Measurements from ENCODE around the gene RNF144A. TPM values are rescaled to one million over a fixed set of nuclear protein-coding genes. Genes with fewer than 3 reads are reported as not detected.
"Not testable (repeated sequence)": the region's sequence is repeated elsewhere in the genome, so short reads cannot be mapped to it uniquely, and the experiment has no call there.

Gene RNF144A
- total RNA-seq, 1 experiment from 2014 or later: 13.0 TPM

GRCh38 chr2:7001395-7001794 is 84.2 kb downstream of the RNF144A start:
- DNase-seq (ENCODE audit: low read depth, low spot score); ATAC-seq; H3K36me3 ChIP-seq (ENCODE audit: control insufficient read depth in 1 of 2, insufficient read depth in 2 of 2, low read length in 2 of 2); BruUV-seq (replicated peaks); H3K27me3 ChIP-seq (ENCODE audit: insufficient read depth, low read length); H3K9me3 ChIP-seq (ENCODE audit: control insufficient read depth in 1 of 2, insufficient read depth in 1 of 2, low read depth in 1 of 2, low read length in 2 of 2); H2AFZ ChIP-seq (ENCODE audit: low read depth, low read length, poor library complexity, severe bottlenecking); H3K9me2 ChIP-seq (ENCODE audit: insufficient read depth); intact Hi-C loops (cut with micrococcal nuclease); H3K4me1 ChIP-seq (ENCODE audit: control insufficient read depth in 1 of 2, insufficient read depth in 2 of 2, low read length in 2 of 2); H3K79me2 ChIP-seq (ENCODE audit: insufficient read depth, low read length); H4K20me1 ChIP-seq (ENCODE audit: insufficient read depth); H3K4me2 ChIP-seq (ENCODE audit: low read length); H3K4me3 ChIP-seq (replicated peaks in 1 of 2; ENCODE audit: low read depth in 1 of 2, low read length in 2 of 2); CTCF ChIA-PET; RAD21 ChIA-PET (ENCODE audit: low non-redundant PET in 1 of 2, low total read pairs in 2 of 2, uncharacterized antibody in 2 of 2, unreplicated experiment in 2 of 2); POLR2A ChIA-PET; H3K27ac ChIP-seq (ENCODE audit: low read depth, low read length); H3K9ac ChIP-seq (ENCODE audit: low read length): not testable (repeated sequence)

- H3K9me2 ChIP-seq (ENCODE audit: insufficient read depth): no peaks in the 10 kb centered on the region
- H3K4me3 ChIP-seq (replicated peaks in 1 of 2; ENCODE audit: low read depth in 1 of 2, low read length in 2 of 2): no peak overlapping the region
- no peak for ATAC-seq
- H3K27me3 ChIP-seq (ENCODE audit: insufficient read depth, low read length): no peaks in the 10 kb centered on the region
- ChIA-PET POLR2A (no interaction called here), RAD21 (ENCODE audit: low non-redundant PET in 1 of 2, low total read pairs in 2 of 2, uncharacterized antibody in 2 of 2, unreplicated experiment in 2 of 2) (no interaction called here), CTCF (no interaction called here)
- DNase-seq (ENCODE audit: low read depth, low spot score): no peak
- TF ChIP-seq POLR2A (IDR thresholded peaks at IDR 0.05; ENCODE audit: borderline replicate concordance, extremely low read depth, insufficient read depth, insufficient read length) (no peak), SIN3A (IDR thresholded peaks at IDR 0.05; ENCODE audit: low read depth) (no peak)
- no peak overlapping the region for H3K9ac ChIP-seq (ENCODE audit: low read length)
- no peaks in the 10 kb centered on the region for H3K36me3 ChIP-seq (ENCODE audit: control insufficient read depth in 1 of 2, insufficient read depth in 2 of 2, low read length in 2 of 2)
- intact Hi-C loops (cut with micrococcal nuclease): no loop called here
- no peak overlapping the region for H3K27ac ChIP-seq (ENCODE audit: low read depth, low read length)
- no peaks in the 10 kb centered on the region for H3K79me2 ChIP-seq (ENCODE audit: insufficient read depth, low read length)
- no peaks in the 10 kb centered on the region for H4K20me1 ChIP-seq (ENCODE audit: insufficient read depth)
- H3K4me2 ChIP-seq (ENCODE audit: low read length): no peak overlapping the region
- BruUV-seq (replicated peaks): no TSS peak
- no peaks in the 10 kb centered on the region for H3K9me3 ChIP-seq (ENCODE audit: control insufficient read depth in 1 of 2, insufficient read depth in 1 of 2, low read depth in 1 of 2, low read length in 2 of 2)
- H3K4me1 ChIP-seq (ENCODE audit: control insufficient read depth in 1 of 2, insufficient read depth in 2 of 2, low read length in 2 of 2): no peaks in the 10 kb centered on the region
- no peak overlapping the region for H2AFZ ChIP-seq (ENCODE audit: low read depth, low read length, poor library complexity, severe bottlenecking)
Observed at GRCh38 chr2:7003895-7004294, 86.7 kb downstream of the RNF144A start.

GRCh38 chr2:7004636-7005035 is 87.4 kb downstream of the RNF144A start:
- Histone ChIP-seq H3K79me2 (ENCODE audit: insufficient read depth, low read length) (no peaks in the 10 kb centered on the region), H3K9ac (ENCODE audit: low read length) (no peak overlapping the region), H3K4me1 (ENCODE audit: control insufficient read depth in 1 of 2, insufficient read depth in 2 of 2, low read length in 2 of 2) (no peaks in the 10 kb centered on the region), H3K4me2 (ENCODE audit: low read length) (no peak overlapping the region), H2AFZ (ENCODE audit: low read depth, low read length, poor library complexity, severe bottlenecking) (no peak overlapping the region), H3K36me3 (ENCODE audit: control insufficient read depth in 1 of 2, insufficient read depth in 2 of 2, low read length in 2 of 2) (no peaks in the 10 kb centered on the region), H3K27ac (ENCODE audit: low read depth, low read length) (no peak overlapping the region), H3K9me2 (ENCODE audit: insufficient read depth) (no peaks in the 10 kb centered on the region), H3K9me3 (ENCODE audit: control insufficient read depth in 1 of 2, insufficient read depth in 1 of 2, low read depth in 1 of 2, low read length in 2 of 2) (no peaks in the 10 kb centered on the region), H4K20me1 (ENCODE audit: insufficient read depth) (no peaks in the 10 kb centered on the region), H3K27me3 (ENCODE audit: insufficient read depth, low read length) (no peaks in the 10 kb centered on the region), H3K4me3 (replicated peaks in 1 of 2; ENCODE audit: low read depth in 1 of 2, low read length in 2 of 2) (no peak overlapping the region)
- DNase-seq (ENCODE audit: low read depth, low spot score) (no peak), ATAC-seq (no peak)
- ChIA-PET POLR2A (no interaction called here), CTCF (no interaction called here), RAD21 (ENCODE audit: low non-redundant PET in 1 of 2, low total read pairs in 2 of 2, uncharacterized antibody in 2 of 2, unreplicated experiment in 2 of 2) (interaction anchor here in 1 of 2 experiments (0.5 kb wide), 1 partner anchor 12 kb away, joined by 3 read pairs; no protein-coding TSS in a partner anchor)
- no TSS peak for BruUV-seq (replicated peaks)
- intact Hi-C loops (cut with micrococcal nuclease): no loop called here
- TF ChIP-seq SRF (IDR thresholded peaks at IDR 0.05; ENCODE audit: low read depth): no peak
- TF ChIP-seq SP1 (IDR thresholded peaks at IDR 0.05; ENCODE audit: low read depth): no peak
- TF ChIP-seq ZFX (IDR thresholded peaks at IDR 0.05): no peak
- no peak for TF ChIP-seq ZBTB33 (IDR thresholded peaks at IDR 0.05; ENCODE audit: extremely low read depth, insufficient replicate concordance, low read length)
- TF ChIP-seq SIN3A (IDR thresholded peaks at IDR 0.05; ENCODE audit: low read depth): no peak
- no peak for TF ChIP-seq FOSL1 (IDR thresholded peaks at IDR 0.05; ENCODE audit: low read depth)
- no peak for TF ChIP-seq ELF1 (IDR thresholded peaks at IDR 0.05; ENCODE audit: borderline replicate concordance, low read depth)
- TF ChIP-seq CEBPB (IDR thresholded peaks at IDR 0.05; ENCODE audit: low read depth): no peak
- TF ChIP-seq JUND (IDR thresholded peaks at IDR 0.05): no peak
- TF ChIP-seq EZH2 (IDR thresholded peaks at IDR 0.05): no peak

Data from HCT116 (cell line).